ENCODE measurements around the gene USF1. TPM values are rescaled to one million over a fixed set of nuclear protein-coding genes. Genes with fewer than 3 reads are reported as not detected.

USF1 gene
- total RNA-seq, 1 experiment from 2014 or later: 59.2 TPM

- H3K9me3 ChIP-seq (ENCODE audit: control insufficient read depth, low read depth, low read length): no peaks in the 10 kb centered on the region
- no peak overlapping the region for H3K4ac ChIP-seq (ENCODE audit: low read depth, low read length)
- no peaks in the 10 kb centered on the region for H4K20me1 ChIP-seq (ENCODE audit: control insufficient read depth, insufficient read depth, insufficient read length)
- no peak overlapping the region for H3K9ac ChIP-seq (ENCODE audit: extremely low read depth, insufficient read length, low read length)
- no peak overlapping the region for H3K56ac ChIP-seq (ENCODE audit: insufficient read length, low read depth, low read length)
- no peak for TF ChIP-seq CTCF (conservative IDR thresholded peaks at IDR 0.05)
- no peak for DNase-seq
- no peak overlapping the region for H4K5ac ChIP-seq (ENCODE audit: insufficient read length, low read depth, low read length)
- no peak overlapping the region for H4K8ac ChIP-seq (replicated peaks; ENCODE audit: insufficient read length, low read depth, low read length)
- H2AFZ ChIP-seq (ENCODE audit: low read length): no peak overlapping the region
- no peaks in the 10 kb centered on the region for H3K23me2 ChIP-seq (ENCODE audit: insufficient read length, low read depth, low read length, poor library complexity, severe bottlenecking)
- H3K27me3 ChIP-seq (ENCODE audit: insufficient read depth, low read length): no peaks in the 10 kb centered on the region
- peaks cover 11% of the 10 kb centered on the region for H3K79me1 ChIP-seq (ENCODE audit: insufficient read depth, low read depth, low read length, poor library complexity, severe bottlenecking)
- H3K27ac ChIP-seq (ENCODE audit: insufficient read length, low read depth, low read length): peak overlapping the region; percentile 95
- no peak overlapping the region for H2BK20ac ChIP-seq (ENCODE audit: low read depth, low read length, poor library complexity, severe bottlenecking)
- peaks cover 20% of the 10 kb centered on the region for H3K4me1 ChIP-seq (ENCODE audit: insufficient read depth, low read length)
- H3K4me1 Mint-ChIP-seq: peaks cover 35 to 44% of the 10 kb centered on the region in 2 experiments
- H3T11ph ChIP-seq (ENCODE audit: low read length): no peak overlapping the region
- peak overlapping the region; percentile 16 to 95 (median 76); a peak in 5 of 7 replicates for H3K27ac Mint-ChIP-seq
- no peak overlapping the region for H3K14ac ChIP-seq (ENCODE audit: insufficient read depth, low read length)
- H3K9me3 Mint-ChIP-seq: no peaks in the 10 kb centered on the region
- H3K79me2 ChIP-seq (ENCODE audit: insufficient read depth, low read length): peaks cover 44% of the 10 kb centered on the region
- no peak overlapping the region for H3K23ac ChIP-seq (ENCODE audit: insufficient read length, low read depth, low read length)
- 0 out of 5 replicates have a peak overlapping the region, but pooled peaks of 1 of the 2 experiments have one; percentile 54 for H3K4me3 Mint-ChIP-seq
- H3K4me2 ChIP-seq (ENCODE audit: insufficient read depth, insufficient read length, low read length): peak overlapping the region; percentile 79
- no peak overlapping the region for H2BK15ac ChIP-seq (ENCODE audit: low read depth, low read length)
- no peak overlapping the region for H2BK5ac ChIP-seq (ENCODE audit: insufficient read length, low read length)
- H2AK5ac ChIP-seq (ENCODE audit: insufficient read length, low read length): no peak overlapping the region
- H3K36me3 Mint-ChIP-seq (ENCODE audit: insufficient read depth in 1 of 3, low read depth in 3 of 3): peaks cover 5 to 30% (median 25%) of the 10 kb centered on the region in 3 experiments; a peak in 6 of 7 replicates
- H2BK120ac ChIP-seq (ENCODE audit: low read depth, low read length, poor library complexity, severe bottlenecking): no peak overlapping the region
- no peaks in the 10 kb centered on the region for H3K27me3 Mint-ChIP-seq (ENCODE audit: low read depth)
- no peak overlapping the region for H3K18ac ChIP-seq (ENCODE audit: insufficient read length, low read depth, low read length)
- H4K91ac ChIP-seq (ENCODE audit: insufficient read length, low read depth, low read length): no peak overlapping the region
- no peak overlapping the region for H2BK12ac ChIP-seq (ENCODE audit: insufficient read length, low read depth, low read length)
Observed at GRCh38 chr1:161013131-161013487, 32.7 kb downstream of the USF1 start.
